K562 (cell line): Measurements from ENCODE around the gene TRIM25. TPM values are rescaled to one million over a fixed set of nuclear protein-coding genes. Genes with fewer than 3 reads are reported as not detected.

ENCODE experiments used
- ARID3A ChIP-seq: IDR thresholded peaks from 2 replicates; pipeline ENCODE4 v1.6.1; 2012; ENCODE audit warnings: low read depth, low read length, improper control_type of control experiment, borderline replicate concordance
- DMBX1 ChIP-seq: fragments of 250-450 bp; sonication (Bioruptor Pico); IDR thresholded peaks from 2 replicates; pipeline ENCODE4 v1.8.0; 2022; ENCODE audit warnings: inconsistent platforms, mild to moderate bottlenecking, moderate library complexity, borderline replicate concordance
- E2F8 ChIP-seq: fragments of 450-650 bp; IDR thresholded peaks from 2 replicates; pipeline ENCODE4 v1.7.1; 2018; ENCODE audit warnings: mild to moderate bottlenecking, low read depth; ENCODE audit not compliant: partially characterized antibody
- HES1 ChIP-seq: fragments of 450-650 bp; IDR thresholded peaks from 2 replicates; pipeline ENCODE4 v1.6.1; 2016; ENCODE audit warnings: low read depth, mild to moderate bottlenecking, moderate library complexity
- JUN ChIP-seq, 2 experiments: sonication (generic) in 1 of 2; formaldehyde crosslinking in 1 of 2; IDR thresholded peaks; 2 replicates each; pipeline versions ENCODE4 v1.6.1 to v1.8.0; 2012 to 2022; ENCODE audit warnings: borderline replicate concordance in 2 of 2, mild to moderate bottlenecking in 2 of 2, improper control_type of control experiment in 1 of 2, low read depth in 1 of 2, low read length in 1 of 2, missing genetic modification reagents in 1 of 2
- SMARCE1 ChIP-seq: fragments of 450-650 bp; IDR thresholded peaks from 2 replicates; pipeline ENCODE4 v1.7.1; 2016; ENCODE audit warnings: mild to moderate bottlenecking
- ZBTB5 ChIP-seq: fragments of 450-650 bp; IDR thresholded peaks from 2 replicates; pipeline ENCODE4 v1.6.1; 2017; ENCODE audit warnings: antibody characterized with exemption
- ZNF395 ChIP-seq: fragments of 200-800 bp; sonication (Bioruptor generic); IDR thresholded peaks from 2 replicates; pipeline ENCODE4 v1.6.1; 2017; ENCODE audit warnings: missing genetic modification characterization, missing compliant biosample characterization
- ZNF778 ChIP-seq: fragments of 450-650 bp; formaldehyde crosslinking; IDR thresholded peaks from 2 replicates; pipeline ENCODE4 v1.4.0; 2020; ENCODE audit warnings: mild to moderate bottlenecking, moderate library complexity
- polyA plus RNA-seq, 8 experiments: library from polyadenylated mRNA; depleted of rRNA in 4 of 8; stranded (reverse) in 5 of 8; unstranded in 3 of 8; fragments of >200 nt; fragmentation: Nextera tagmentation in 2 of 8; fragmentation: Illumina TruSeq in 1 of 8; extraction: Ambion mirVana in 2 of 8; extraction: Trizol in 1 of 8; gene quantifications; 2 replicates each; pipeline versions ENCODE4 v1.2.1 to v1.2.3, GENCODE V29; 2011 to 2014; ENCODE audit warnings: inconsistent platforms in 1 of 8, missing spikeins in 1 of 8
- total RNA-seq, 7 experiments: library from RNA; depleted of rRNA in 6 of 7; stranded (reverse); fragments of >200 nt in 6 of 7; fragmentation: Illumina TruSeq in 2 of 7; extraction: Trizol in 2 of 7; gene quantifications; 2 replicates each; pipeline versions ENCODE4 v1.2.1 to v1.2.3, GENCODE V29; 2011 to 2021; ENCODE audit warnings: low replicate concordance in 1 of 7
- TF ChIP-seq, protein P1 (sequence below): sonication (generic); formaldehyde crosslinking; IDR thresholded peaks from 2 replicates; pipeline ENCODE4 v1.8.1; 2022; ENCODE audit warnings: missing genetic modification reagents
- TF ChIP-seq, protein P2 (sequence below): sonication (generic); formaldehyde crosslinking; IDR thresholded peaks from 2 replicates; pipeline ENCODE4 v1.9.0; 2022; ENCODE audit warnings: mild to moderate bottlenecking, missing genetic modification reagents
- TF ChIP-seq, protein P3 (sequence below): fragments of 450-650 bp; formaldehyde crosslinking; IDR thresholded peaks from 2 replicates; pipeline ENCODE4 v1.4.0; 2022; ENCODE audit warnings: missing genetic modification characterization

Gene TRIM25
- total and polyA plus RNA-seq, 9 of the 15 experiments (the other 6 are each of a cell fraction or from before 2014, with no cell fraction given): 5.9 to 49.5 (median 24.5) TPM

GRCh38 chr17:56960596-56961538 is 47.0 kb upstream of the TRIM25 start, which contains the start of gene COIL (continued):
- TF ChIP-seq ZBTB5: no peak
- TF ChIP-seq SMARCE1: 0 out of 2 replicates have a peak, but pooled peaks have one; percentile 16
- no peak for TF ChIP-seq ARID3A
- no peak for TF ChIP-seq JUN (IDR thresholded peaks at IDR 0.05; ENCODE audit: borderline replicate concordance, low read depth, low read length)
- no peak for TF ChIP-seq JUN (CRISPR knock-in tag; IDR thresholded peaks at IDR 0.05; ENCODE audit: borderline replicate concordance)
- peak; percentile 53; the same call in 1 of the 2 replicates for TF ChIP-seq DMBX1 (CRISPR knock-in tag)
- peak; percentile 19; the same call in 1 of the 2 replicates for TF ChIP-seq HES1
- TF ChIP-seq, protein P1, sequence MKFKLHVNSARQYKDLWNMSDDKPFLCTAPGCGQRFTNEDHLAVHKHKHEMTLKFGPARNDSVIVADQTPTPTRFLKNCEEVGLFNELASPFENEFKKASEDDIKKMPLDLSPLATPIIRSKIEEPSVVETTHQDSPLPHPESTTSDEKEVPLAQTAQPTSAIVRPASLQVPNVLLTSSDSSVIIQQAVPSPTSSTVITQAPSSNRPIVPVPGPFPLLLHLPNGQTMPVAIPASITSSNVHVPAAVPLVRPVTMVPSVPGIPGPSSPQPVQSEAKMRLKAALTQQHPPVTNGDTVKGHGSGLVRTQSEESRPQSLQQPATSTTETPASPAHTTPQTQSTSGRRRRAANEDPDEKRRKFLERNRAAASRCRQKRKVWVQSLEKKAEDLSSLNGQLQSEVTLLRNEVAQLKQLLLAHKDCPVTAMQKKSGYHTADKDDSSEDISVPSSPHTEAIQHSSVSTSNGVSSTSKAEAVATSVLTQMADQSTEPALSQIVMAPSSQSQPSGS (CRISPR knock-in tag): no peak
- TF ChIP-seq, protein P2, sequence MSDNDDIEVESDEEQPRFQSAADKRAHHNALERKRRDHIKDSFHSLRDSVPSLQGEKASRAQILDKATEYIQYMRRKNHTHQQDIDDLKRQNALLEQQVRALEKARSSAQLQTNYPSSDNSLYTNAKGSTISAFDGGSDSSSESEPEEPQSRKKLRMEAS: peak; percentile 83
- TF ChIP-seq ZNF395 (CRISPR knock-in tag): peak; percentile 67; the same call in 1 of the 2 replicates
- TF ChIP-seq E2F8: peak; percentile 58
- TF ChIP-seq ZNF778 (CRISPR knock-in tag): no peak
- TF ChIP-seq, protein P3, sequence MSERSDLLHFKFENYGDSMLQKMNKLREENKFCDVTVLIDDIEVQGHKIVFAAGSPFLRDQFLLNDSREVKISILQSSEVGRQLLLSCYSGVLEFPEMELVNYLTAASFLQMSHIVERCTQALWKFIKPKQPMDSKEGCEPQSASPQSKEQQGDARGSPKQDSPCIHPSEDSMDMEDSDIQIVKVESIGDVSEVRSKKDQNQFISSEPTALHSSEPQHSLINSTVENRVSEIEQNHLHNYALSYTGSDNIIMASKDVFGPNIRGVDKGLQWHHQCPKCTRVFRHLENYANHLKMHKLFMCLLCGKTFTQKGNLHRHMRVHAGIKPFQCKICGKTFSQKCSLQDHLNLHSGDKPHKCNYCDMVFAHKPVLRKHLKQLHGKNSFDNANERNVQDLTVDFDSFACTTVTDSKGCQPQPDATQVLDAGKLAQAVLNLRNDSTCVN: no peak
